A673 (cell line): ENCODE measurements around the gene BCL7A.

Source experiments
- CTCF ChIP-seq: fragments of 300-800, 200-600 bp; sonication (generic); conservative IDR thresholded peaks from 2 replicates; pipeline ENCODE4 v1.5.1; 2017; ENCODE audit warnings: low read depth, mild to moderate bottlenecking, antibody characterized with exemption, low read length, moderate library complexity, mixed read lengths
- EZH2 ChIP-seq: fragments of 200-600 bp; sonication (generic); IDR thresholded peaks from 2 replicates; pipeline ENCODE4 v1.6.1; 2017; ENCODE audit warnings: borderline replicate concordance, low read depth, mild to moderate bottlenecking, mixed read lengths, antibody characterized with exemption, low read length; ENCODE audit not compliant: poor library complexity, severe bottlenecking

GRCh38 chr12:122111089-122111641 is 89.5 kb downstream of the BCL7A start:
- TF ChIP-seq CTCF (no peak), EZH2 (no peak)
